Progenitor cell of endocrine pancreas (in vitro differentiated cells): ENCODE results near the gene ATP1B2. TPM values are rescaled to one million over a fixed set of nuclear protein-coding genes. Genes with fewer than 3 reads are reported as not detected.
A peak's percentile ranks its signal among the peaks of the same experiment; 100 is the strongest.

Source experiments
- DNase-seq: peaks from one replicate; pipeline ENCODE4 v3.0.0; 2021; ENCODE audit warnings: low spot score; ENCODE audit not compliant: unreplicated experiment
- H3K27ac Mint-ChIP-seq: 2 replicates; pipeline ENCODE4 v1.8.0; 2021; ENCODE audit warnings: mild to moderate bottlenecking, moderate library complexity, mixed read lengths
- H3K27me3 Mint-ChIP-seq: 2 replicates; pipeline ENCODE4 v1.8.0; 2021; ENCODE audit warnings: mixed read lengths
- H3K36me3 Mint-ChIP-seq: 2 replicates; pipeline ENCODE4 v1.8.0; 2022; ENCODE audit warnings: mixed read lengths; ENCODE audit not compliant: insufficient read depth
- H3K4me1 Mint-ChIP-seq: 2 replicates; pipeline ENCODE4 v1.8.0; 2021; ENCODE audit warnings: low read depth, mixed read lengths
- H3K4me3 Mint-ChIP-seq: 2 replicates; pipeline ENCODE4 v1.8.0; 2021; ENCODE audit warnings: low read depth, mild to moderate bottlenecking, moderate library complexity, mixed read lengths
- H3K9me3 Mint-ChIP-seq: 2 replicates; pipeline ENCODE4 v1.8.0; 2021; ENCODE audit warnings: low read depth, mixed read lengths
- CTCF ChIP-seq: fragments of 200-600 bp; sonication (generic); IDR thresholded peaks from one replicate; pipeline ENCODE4 v1.5.0; 2021; ENCODE audit warnings: antibody characterized with exemption, mild to moderate bottlenecking; ENCODE audit not compliant: unreplicated experiment
- total RNA-seq: library from RNA; stranded (reverse); gene quantifications from 2 replicates; pipeline ENCODE4 v1.2.1, GENCODE V29; 2021

The ATP1B2 gene
- total RNA-seq, 1 donor from 2014 or later = 2.1 TPM

- Mint-ChIP-seq H3K27ac (peak overlapping the region; percentile 100), H3K36me3 (peaks cover 7% of the 10 kb centered on the region), H3K4me3 (peak overlapping the region; percentile 98), H3K27me3 (no peaks in the 10 kb centered on the region), H3K9me3 (no peaks in the 10 kb centered on the region), H3K4me1 (peaks cover 25% of the 10 kb centered on the region)
- no peak for TF ChIP-seq CTCF
- peak; percentile 58 for DNase-seq
Observed at GRCh38 chr17:7686222-7687071, 35.7 kb downstream of the ATP1B2 start.

GRCh38 chr17:7687072-7687907, 36.6 kb downstream of the ATP1B2 start, which contains the start of gene TP53:
TSS of gene TP53 (minus strand) at chr17:7687490. CDS start at chr17:7676594, 10,896 bp downstream.
- no peak for TF ChIP-seq CTCF
- Mint-ChIP-seq H3K4me1 (peaks cover 25% of the 10 kb centered on the region), H3K36me3 (peaks cover 7% of the 10 kb centered on the region), H3K4me3 (peak within 1 kb of the TSS; percentile 98), H3K27ac (peak within 1 kb of the TSS; percentile 100), H3K27me3 (no peaks in the 10 kb centered on the region), H3K9me3 (no peaks in the 10 kb centered on the region)
- peak; percentile 66 for DNase-seq

- peak within 1 kb of the TSS; percentile 100 for H3K27ac Mint-ChIP-seq
- no peaks in the 10 kb centered on the region for H3K9me3 Mint-ChIP-seq
- peaks cover 10% of the 10 kb centered on the region for H3K36me3 Mint-ChIP-seq
- peak within 1 kb of the TSS; percentile 98 for H3K4me3 Mint-ChIP-seq
- peak; percentile 95 for DNase-seq
- peak; percentile 99 for TF ChIP-seq CTCF
- H3K4me1 Mint-ChIP-seq = peaks cover 25% of the 10 kb centered on the region
- no peaks in the 10 kb centered on the region for H3K27me3 Mint-ChIP-seq
Observed at GRCh38 chr17:7687908-7688807, 37.4 kb downstream of the ATP1B2 start, which contains the start of gene WRAP53. TSS of gene WRAP53 (plus strand) at chr17:7688477. CDS start at chr17:7688649, 172 bp downstream.

GRCh38 chr17:7688808-7689316, 38.1 kb downstream of the ATP1B2 start:
- H3K27me3 Mint-ChIP-seq = no peaks in the 10 kb centered on the region
- H3K9me3 Mint-ChIP-seq = no peaks in the 10 kb centered on the region
- H3K4me1 Mint-ChIP-seq = peaks cover 25% of the 10 kb centered on the region
- peak overlapping the region; percentile 100 for H3K27ac Mint-ChIP-seq
- DNase-seq = no peak
- H3K36me3 Mint-ChIP-seq = peaks cover 12% of the 10 kb centered on the region
- TF ChIP-seq CTCF = no peak
- H3K4me3 Mint-ChIP-seq = peak overlapping the region; percentile 98
